ENCODE results near the gene MACROD2.

Gene MACROD2

GRCh38 chr20:14341801-14342200 lies 346.5 kb downstream of the MACROD2 start:
- no peak for FAIRE-seq

DNA sequence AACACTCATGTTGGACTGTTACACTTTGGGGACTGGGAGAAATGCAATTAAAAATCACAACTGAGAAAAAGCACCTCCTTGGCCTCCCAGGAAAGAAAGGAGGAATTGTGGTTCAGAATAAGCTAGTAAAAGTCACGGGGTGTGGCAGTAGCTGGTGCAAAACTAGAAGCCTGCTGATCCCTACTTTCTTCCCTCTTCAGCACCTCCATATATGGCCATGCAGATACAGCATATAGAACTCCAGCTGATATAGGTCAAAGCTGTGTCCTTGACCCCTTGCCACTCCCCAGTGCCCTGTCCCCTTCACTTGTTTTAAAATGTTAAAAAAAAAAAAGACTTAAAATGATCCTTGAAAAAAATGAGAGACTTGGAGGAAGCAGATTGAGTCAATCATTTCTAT lies 347.6 kb downstream of the MACROD2 start:
- FAIRE-seq, result no peak

DNA sequence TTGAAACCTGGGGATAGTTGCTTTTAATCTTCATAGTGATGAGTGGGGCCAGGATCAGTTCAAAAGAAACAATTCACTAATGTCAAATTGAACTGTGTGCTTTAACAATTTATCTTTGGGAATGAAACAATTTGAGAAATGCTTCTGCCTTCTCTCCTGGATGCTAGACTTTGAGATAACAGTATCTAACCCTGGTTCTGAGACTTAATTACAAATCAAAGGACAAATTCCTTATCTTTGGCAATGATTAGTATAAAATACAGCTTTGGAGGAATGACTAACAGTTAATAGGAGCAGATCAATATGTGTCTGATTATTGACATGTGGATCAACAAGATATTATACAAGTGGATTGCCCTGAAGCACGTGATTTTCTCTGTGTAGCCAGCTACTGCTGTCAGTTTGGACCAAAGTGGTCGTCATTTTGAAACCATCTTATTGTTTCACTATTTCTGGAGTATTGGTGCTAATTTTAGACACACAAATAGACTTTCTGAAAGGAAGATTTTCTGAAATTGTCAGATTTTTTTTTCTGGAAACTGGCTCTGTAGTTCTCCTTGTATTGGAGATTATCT lies 348.3 kb downstream of the MACROD2 start:
- FAIRE-seq, result no peak

DNA sequence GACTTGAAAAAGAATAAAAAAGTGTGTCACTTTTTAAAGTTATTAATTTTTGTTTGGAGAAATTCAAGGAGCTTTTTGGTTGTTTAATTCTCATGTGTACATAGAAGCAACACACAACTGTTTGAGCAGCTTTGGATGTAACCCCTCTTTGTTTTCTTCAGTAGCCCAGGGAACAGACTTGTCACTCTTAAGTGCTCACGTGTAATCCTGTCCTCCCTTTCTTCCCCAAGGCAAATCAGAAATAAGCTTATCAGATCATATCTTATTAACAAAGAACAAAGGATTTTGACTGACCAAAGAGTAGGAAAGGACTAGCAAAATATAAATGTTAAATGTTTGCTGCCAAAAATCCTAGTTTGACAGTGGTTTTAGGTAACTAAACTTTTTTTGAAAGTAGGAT lies 349.4 kb downstream of the MACROD2 start:
- FAIRE-seq, result no peak

DNA sequence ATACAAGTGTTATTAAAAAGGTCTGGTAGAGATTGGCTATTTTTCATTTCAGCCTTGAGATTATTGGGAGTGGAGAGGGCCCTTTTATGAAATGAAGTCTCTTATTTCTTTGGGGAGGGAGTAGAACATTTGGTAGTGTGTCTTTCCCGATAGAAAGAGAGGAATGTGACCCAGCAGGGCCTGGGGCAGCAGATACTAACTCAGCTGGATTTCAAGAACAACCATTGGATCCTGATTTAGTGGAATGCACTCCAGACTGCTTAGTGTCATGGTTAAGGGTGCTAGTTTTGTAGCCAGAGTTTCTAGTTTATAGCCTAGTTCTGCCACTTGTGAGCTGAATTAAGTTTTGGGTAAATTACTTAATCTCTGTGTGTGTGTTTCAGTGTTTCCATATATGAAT lies 360.5 kb downstream of the MACROD2 start:
- no peak for FAIRE-seq

GRCh38 chr20:14360416-14360815 lies 365.1 kb downstream of the MACROD2 start:
- no peak for FAIRE-seq

DNA sequence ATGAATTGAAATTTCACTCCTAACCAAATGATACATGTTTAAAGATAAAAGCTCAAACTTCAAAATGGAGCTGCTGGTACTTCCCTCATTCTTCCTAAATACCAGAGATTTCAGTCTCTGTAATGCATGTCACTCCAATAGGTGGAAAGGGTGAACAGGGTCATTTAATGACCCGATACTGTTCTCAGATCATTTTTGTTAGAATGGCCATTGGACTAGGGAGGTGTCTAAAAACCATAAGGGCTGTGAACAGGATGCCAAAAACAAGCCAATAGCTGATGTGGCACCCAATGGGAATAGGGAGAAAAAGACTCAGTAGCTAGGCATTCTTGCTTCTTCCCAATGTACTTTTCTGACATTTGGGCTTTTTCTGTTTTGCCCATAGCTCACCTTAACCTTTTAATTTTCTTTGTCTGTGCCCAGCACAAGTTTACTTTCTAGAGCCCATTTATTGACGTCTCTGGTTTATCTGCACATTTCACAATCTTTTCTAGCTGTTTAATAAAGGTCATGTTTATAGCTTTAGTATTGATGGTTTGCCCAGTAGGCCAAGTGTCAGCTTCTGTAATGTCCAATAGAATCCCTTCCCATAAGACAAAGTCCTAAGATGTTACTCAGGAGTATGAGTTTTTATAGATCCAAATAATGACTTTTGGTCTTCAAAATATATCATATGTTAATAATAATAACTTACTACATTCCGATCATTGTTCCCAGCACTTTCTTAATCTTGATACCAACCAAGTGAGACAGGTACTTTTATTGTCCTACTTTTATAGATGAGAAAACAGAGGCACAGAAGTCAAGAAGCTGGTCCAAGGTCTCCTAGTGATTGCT lies 366.4 kb downstream of the MACROD2 start:
- FAIRE-seq, result no peak

DNA sequence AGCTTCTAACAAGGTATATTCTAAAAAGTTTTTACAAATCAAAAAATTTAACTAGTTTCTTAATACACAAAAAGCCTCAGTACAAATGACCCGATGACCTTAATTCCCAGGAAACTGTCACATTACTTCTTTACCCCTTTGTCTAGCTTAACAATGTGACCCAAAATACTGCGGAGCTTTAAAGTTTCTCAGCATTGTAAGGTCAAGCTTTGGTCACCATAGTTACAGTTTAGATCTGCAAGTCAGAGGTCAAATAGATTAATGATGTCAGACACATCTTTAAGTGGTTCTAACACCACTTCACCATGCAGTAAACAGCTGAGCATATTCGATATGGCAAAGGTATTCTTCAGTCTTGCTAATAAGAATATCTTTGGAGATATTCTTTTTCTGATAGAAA lies 378.9 kb downstream of the MACROD2 start:
- no peak for FAIRE-seq

DNA sequence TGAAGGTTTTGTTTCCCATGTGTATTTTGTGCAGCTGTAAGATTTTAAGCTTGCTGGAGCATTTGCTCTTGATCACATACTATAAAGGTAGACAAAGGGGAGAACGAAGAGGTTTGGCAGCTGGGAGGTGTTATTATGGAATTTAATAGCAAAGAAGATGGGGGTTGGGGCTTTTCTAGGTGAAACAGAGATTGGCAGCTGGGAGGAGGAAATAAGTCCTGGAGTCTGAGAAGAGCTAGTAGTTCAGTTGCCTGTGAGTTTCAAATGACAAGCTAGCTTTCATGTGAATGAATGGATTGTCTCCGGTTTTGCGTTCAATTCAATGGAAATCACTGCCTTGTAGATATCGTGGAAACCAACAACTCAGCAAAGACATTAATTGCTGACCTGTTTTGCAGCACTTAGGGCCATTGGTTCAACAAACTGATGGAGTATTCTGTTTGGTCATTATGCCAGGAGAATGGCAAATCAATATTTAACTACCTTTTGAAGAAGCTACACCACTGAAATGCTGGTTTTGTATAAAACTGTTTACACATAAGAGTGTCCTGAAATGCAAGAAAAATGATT lies 380.2 kb downstream of the MACROD2 start:
- FAIRE-seq, result no peak

GRCh38 chr20:14378326-14378725 lies 383.0 kb downstream of the MACROD2 start:
- no peak for FAIRE-seq

DNA sequence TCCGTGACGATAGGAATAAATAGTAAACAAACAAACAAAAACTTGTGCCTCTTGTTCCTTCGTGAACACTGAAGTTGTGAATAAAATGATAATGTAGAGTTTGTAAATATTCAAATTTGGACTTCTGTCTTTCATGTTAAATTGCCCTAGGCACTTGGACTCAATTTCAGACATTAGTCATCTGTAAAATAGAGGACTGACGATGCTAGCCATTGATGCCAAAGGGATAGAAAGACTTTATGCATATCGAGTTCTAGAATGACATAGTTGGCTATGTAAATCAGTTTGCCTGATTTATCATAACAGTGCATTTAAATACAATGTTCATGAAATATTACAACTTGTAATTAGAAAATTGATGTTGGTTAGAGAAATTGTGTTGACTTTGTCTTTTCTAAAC lies 388.0 kb downstream of the MACROD2 start:
- no peak for FAIRE-seq

GRCh38 chr20:14384416-14385175 lies 389.3 kb downstream of the MACROD2 start:
- no peak for FAIRE-seq

GRCh38 chr20:14385176-14385740 lies 389.9 kb downstream of the MACROD2 start:
- FAIRE-seq, result no peak

GRCh38 chr20:14386726-14387125 lies 391.4 kb downstream of the MACROD2 start:
- FAIRE-seq, result no peak

DNA sequence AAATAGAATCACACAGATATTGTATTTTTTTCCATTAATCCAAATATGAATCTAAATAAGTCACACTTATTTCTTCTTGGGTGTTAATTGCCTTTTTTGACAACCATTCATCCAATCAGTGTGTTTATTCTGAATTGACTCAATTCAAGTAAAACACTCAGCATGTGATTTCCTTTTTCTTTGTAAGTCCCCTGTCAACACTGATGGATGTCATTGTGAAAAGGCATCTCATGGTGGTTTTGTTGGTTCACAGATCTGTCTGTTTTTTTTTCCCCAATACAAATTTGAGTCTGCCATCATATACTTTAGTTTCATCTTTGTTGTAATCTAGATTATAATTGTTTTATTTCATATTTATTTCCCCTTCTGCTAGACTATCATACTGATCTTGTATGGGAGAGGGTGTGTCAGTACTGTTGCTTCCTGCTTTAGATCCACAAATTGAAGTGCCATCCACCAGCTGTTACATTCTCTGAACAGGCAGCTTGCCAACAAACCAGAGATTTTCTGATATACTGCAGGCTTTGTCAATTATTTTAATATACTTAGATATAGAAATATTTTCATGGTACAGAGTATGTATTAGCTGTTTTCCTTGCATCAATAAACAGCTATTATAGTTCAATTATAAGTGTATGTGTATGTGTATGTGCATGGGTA lies 406.3 kb downstream of the MACROD2 start:
- no peak for FAIRE-seq

GRCh38 chr20:14404515-14404914 lies 409.2 kb downstream of the MACROD2 start:
- FAIRE-seq, result no peak

DNA sequence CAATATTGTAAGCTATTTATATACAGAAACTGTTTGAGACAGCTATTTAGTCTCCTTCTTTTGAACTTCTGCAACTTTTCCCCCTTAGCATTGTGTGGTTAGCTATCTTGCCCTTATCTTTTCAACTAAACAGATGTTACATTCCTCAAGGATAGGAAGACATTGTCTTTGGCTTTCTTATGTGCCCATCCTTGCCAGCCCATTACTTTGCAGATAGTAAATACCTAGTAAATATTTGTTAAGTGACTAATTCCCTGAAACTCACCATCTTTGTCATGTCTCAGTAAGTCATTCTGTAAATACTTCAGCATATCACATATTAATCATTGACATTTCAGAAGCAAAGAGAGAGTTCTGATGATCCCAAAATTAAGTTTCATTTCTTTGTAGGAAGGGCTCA lies 411.2 kb downstream of the MACROD2 start:
- FAIRE-seq, result no peak

- no peak for FAIRE-seq
Observed at GRCh38 chr20:14407336-14407735, 412.0 kb downstream of the MACROD2 start.

- FAIRE-seq, result no peak
Observed at GRCh38 chr20:14410869-14411555, 415.7 kb downstream of the MACROD2 start.

DNA sequence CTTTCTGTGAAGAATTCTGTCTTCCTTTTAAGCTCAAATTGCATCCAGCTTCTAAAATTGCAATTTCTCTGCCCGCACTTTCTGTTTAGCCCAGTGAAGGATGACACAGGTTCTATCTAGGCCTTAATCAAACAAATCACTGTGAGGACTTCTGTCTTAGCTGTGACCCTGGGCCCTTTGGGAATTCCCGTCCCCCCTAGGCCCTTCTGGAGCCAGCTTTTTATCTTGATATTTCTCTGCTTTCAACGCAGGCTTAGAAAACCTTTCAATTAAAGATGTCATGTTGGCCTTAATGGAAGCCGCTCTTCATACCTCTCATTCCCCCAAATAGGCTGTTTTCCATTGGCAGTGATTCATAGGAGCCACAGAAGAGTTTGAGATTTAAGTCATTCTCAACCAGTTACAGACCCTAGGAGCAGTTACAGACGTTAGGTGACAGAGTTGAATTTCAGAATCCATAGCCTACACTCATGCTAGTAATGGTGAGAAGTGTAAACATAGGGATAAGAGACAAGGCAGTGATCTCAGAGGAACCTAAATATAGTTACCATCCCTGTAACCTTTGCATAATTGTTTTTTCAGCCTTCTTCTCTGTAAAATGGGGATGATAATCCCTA lies 416.9 kb downstream of the MACROD2 start:
- FAIRE-seq, result no peak

DNA sequence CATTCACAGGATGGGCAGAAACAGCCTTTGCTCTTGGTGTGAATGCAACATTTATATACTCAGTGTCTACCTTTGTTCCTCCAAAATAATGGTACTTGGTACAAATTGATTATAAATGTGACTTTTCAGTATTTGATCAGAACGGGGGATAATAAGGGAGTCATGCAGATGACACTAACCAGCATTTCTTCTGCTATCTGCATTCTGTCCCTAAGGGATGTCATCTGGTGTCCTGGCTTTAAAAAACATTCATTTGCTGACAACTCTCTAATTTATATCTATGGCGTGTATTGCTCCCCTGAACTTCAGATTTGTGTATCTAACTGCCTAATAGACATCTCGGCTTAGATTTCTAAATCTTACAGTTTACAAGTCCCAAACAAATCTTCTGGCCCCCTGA lies 418.5 kb downstream of the MACROD2 start:
- FAIRE-seq, result no peak

Measured in colon (tissue), 2 donors.